Right atrium auricular region (tissue), 2 donors: ENCODE measurements around the gene STX11. TPM values are rescaled to one million over a fixed set of nuclear protein-coding genes. Genes with fewer than 3 reads are reported as not detected.

Source experiments
- DNase-seq: peaks from one replicate; pipeline ENCODE4 v3.0.0-alpha.2; 2019; ENCODE audit warnings: low spot score
- H3K27ac ChIP-seq, 2 donors: fragments of 200-600 bp; sonication (generic); 1 replicate in 1 of 2; 2 replicates in 1 of 2; pipeline ENCODE4 v1.5.1; 2016 to 2019
- H3K27me3 ChIP-seq, 2 donors: fragments of 200-600 bp; sonication (generic); one replicate each; pipeline versions ENCODE4 v1.5.1 to v1.6.0; 2017 to 2019
- H3K36me3 ChIP-seq: fragments of 200-600 bp; sonication (generic); one replicate; pipeline ENCODE4 v1.5.1; 2016
- H3K4me1 ChIP-seq, 2 donors: fragments of 200-600 bp; sonication (generic); one replicate each; pipeline versions ENCODE4 v1.5.1 to v1.6.0; 2017 to 2019
- H3K4me3 ChIP-seq, 2 donors: fragments of 200-600 bp; sonication (generic); 1 replicate in 1 of 2; 2 replicates in 1 of 2; pipeline ENCODE4 v1.5.1; 2017 to 2019; ENCODE audit warnings: mild to moderate bottlenecking in 1 of 2, moderate library complexity in 1 of 2
- H3K9me3 ChIP-seq, 2 donors: fragments of 200-600 bp; sonication (generic); one replicate each; pipeline ENCODE4 v1.5.1; 2019
- total RNA-seq, 2 donors: library from RNA; depleted of rRNA; stranded (reverse); fragments of >200 nt; gene quantifications; one replicate each; pipeline ENCODE4 v1.1.0, GENCODE V29; 2016
- TF ChIP-seq, protein P1 (sequence below), 2 donors: fragments of 200-600 bp; sonication (generic); IDR thresholded peaks; one replicate each; pipeline ENCODE4 v1.5.1; 2019; ENCODE audit warnings: antibody characterized with exemption in 2 of 2

The STX11 gene
- total RNA-seq, 2 donors from 2014 or later = 7.3 to 21.5 TPM

DNA sequence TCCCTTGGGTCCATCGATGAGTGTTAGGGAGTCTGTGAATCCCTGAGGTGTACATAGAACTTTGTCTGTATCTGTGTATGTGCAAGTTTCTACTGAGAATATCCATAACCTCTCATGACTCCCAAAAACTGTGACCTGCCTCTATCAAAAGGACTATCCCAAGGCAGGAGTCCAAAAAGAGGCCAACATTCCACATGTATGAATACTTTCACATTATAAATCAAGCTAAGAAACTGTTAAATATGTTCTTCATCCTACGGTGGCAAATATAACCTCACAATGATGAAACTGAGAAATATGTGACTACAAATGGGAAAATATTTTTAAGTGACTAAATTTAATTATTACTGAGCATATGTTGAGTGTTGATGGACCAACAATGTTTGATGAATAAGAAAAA lies 16.1 kb upstream of the STX11 start:
- DNase-seq = no peak
- Histone ChIP-seq H3K4me1 (no peaks in the 10 kb centered on the region), H3K36me3 (no peaks in the 10 kb centered on the region), H3K27me3 (no peaks in the 10 kb centered on the region), H3K9me3 (no peaks in the 10 kb centered on the region), H3K27ac (no peak overlapping the region), H3K4me3 (no peak overlapping the region)
- TF ChIP-seq, protein P1, sequence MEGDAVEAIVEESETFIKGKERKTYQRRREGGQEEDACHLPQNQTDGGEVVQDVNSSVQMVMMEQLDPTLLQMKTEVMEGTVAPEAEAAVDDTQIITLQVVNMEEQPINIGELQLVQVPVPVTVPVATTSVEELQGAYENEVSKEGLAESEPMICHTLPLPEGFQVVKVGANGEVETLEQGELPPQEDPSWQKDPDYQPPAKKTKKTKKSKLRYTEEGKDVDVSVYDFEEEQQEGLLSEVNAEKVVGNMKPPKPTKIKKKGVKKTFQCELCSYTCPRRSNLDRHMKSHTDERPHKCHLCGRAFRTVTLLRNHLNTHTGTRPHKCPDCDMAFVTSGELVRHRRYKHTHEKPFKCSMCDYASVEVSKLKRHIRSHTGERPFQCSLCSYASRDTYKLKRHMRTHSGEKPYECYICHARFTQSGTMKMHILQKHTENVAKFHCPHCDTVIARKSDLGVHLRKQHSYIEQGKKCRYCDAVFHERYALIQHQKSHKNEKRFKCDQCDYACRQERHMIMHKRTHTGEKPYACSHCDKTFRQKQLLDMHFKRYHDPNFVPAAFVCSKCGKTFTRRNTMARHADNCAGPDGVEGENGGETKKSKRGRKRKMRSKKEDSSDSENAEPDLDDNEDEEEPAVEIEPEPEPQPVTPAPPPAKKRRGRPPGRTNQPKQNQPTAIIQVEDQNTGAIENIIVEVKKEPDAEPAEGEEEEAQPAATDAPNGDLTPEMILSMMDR (IDR thresholded peaks at IDR 0.05) = no peak

DNA sequence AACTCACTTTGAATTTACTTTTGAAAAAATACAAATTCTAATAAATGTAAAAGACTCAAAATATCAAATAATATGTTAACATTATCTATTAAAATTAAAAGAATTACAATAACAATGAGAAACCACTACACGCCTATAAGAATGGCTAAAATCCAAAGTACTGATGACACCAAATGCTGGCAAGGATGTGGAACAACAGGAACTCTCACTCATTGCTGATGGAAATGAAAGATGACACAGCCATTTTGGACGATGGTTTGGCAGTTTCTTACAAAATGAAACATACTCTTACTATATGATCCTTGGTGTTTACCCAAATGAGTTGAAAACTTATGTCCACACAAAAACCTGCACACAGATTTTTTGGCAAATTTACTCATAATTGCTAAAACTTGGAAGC lies 15.6 kb upstream of the STX11 start:
- TF ChIP-seq, protein P1 (IDR thresholded peaks at IDR 0.05) = no peak
- H3K9me3 ChIP-seq = no peaks in the 10 kb centered on the region
- no peak overlapping the region for H3K4me3 ChIP-seq
- DNase-seq = no peak
- H3K27ac ChIP-seq = no peak overlapping the region
- H3K4me1 ChIP-seq = no peaks in the 10 kb centered on the region
- no peaks in the 10 kb centered on the region for H3K27me3 ChIP-seq
- no peaks in the 10 kb centered on the region for H3K36me3 ChIP-seq

DNA sequence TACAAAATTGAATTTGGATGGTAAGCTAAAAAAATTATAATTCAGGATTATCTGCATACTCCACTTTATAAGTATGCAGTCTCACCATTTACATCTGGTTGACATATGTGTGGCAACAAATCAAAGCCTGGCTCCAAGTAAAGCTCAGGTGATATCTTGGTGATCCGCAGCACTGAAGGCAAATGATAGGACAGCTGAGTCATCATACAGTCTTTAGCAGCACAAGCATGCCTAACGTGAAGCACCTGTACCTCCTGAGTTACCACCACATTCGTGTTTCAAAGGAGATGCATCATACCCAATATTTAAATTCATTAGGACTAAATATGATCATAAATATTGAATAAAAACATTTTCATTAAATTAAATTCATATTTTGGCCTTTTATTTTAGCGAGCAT lies 11.8 kb upstream of the STX11 start:
- no peak overlapping the region for H3K4me3 ChIP-seq
- DNase-seq = no peak
- TF ChIP-seq, protein P1 (IDR thresholded peaks at IDR 0.05) = no peak
- H3K27me3 ChIP-seq = no peaks in the 10 kb centered on the region
- H3K9me3 ChIP-seq = no peaks in the 10 kb centered on the region
- H3K36me3 ChIP-seq = no peaks in the 10 kb centered on the region
- H3K4me1 ChIP-seq = no peaks in the 10 kb centered on the region
- no peak overlapping the region for H3K27ac ChIP-seq

DNA sequence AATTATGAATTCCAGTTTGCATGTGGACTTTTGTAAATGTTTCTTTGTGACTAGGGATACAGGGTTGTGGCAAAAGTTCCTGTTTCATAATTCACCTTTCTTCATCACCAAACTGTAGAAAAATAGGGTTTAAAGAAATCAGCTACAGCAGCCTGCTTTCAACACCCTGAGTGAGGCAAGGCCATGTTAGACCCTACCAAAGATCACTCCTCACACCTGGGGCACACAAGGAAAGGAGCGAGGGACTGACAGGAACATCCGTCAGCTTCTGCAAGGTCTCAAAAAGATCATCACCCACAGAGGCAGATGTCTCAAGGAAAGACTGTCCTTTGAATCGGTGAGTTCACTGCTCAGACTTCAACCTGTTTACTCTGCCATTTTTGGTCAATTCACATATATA lies 10.5 kb upstream of the STX11 start:
- TF ChIP-seq, protein P1 (IDR thresholded peaks at IDR 0.05) = no peak
- no peaks in the 10 kb centered on the region for H3K27me3 ChIP-seq

DNA sequence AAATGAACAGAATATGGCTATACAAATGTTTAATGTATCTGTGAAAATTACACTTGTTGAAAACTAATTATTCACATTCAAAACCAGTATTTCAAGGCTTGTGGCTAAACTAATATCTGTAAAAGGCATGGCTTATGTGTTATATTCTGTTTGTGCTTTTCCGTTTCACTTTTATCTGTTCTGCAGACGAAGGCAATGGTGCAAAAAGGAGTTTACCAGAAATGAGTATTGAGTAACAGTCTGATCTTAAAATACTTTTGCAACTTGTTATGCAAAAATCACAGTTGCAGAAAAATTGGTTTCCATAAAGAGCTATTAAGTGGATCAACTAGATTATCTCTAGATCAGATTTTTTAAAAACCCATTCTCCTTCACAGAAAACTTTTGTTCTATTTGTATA lies 9.4 kb upstream of the STX11 start:
- H3K36me3 ChIP-seq = no peaks in the 10 kb centered on the region
- TF ChIP-seq, protein P1 (IDR thresholded peaks at IDR 0.05) = no peak

More for the DNA sequence above, 10.5 kb upstream of the STX11 start:
- Histone ChIP-seq H3K36me3 (no peaks in the 10 kb centered on the region), H3K4me3 (no peak overlapping the region), H3K9me3 (no peaks in the 10 kb centered on the region), H3K27ac (no peak overlapping the region), H3K4me1 (no peaks in the 10 kb centered on the region)
- DNase-seq = no peak

DNA sequence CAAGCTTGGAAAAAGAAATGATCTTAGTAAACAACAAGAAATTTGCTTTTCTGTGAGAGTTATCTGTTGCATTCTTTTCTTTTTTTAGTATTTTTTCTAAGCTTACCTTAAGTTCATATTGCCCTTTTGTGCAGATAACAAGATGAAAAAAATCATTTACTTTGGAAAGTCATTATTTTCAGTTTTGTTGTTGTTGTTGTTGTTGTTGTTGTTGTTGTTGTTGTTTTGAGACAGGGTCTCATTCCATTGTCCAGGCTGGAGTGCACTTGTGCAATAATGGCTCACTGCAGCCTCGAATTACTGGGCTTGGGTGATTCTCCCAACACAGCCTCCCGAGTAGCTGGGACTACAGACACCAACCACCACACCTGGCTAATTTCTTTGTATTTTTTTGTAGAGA lies 8.8 kb upstream of the STX11 start:
- no peaks in the 10 kb centered on the region for H3K9me3 ChIP-seq
- H3K4me1 ChIP-seq = no peaks in the 10 kb centered on the region
- no peak overlapping the region for H3K27ac ChIP-seq
- DNase-seq = no peak
- no peaks in the 10 kb centered on the region for H3K36me3 ChIP-seq
- H3K4me3 ChIP-seq = no peak overlapping the region
- TF ChIP-seq, protein P1 (IDR thresholded peaks at IDR 0.05) = no peak
- H3K27me3 ChIP-seq = no peaks in the 10 kb centered on the region

More for the DNA sequence above, 9.4 kb upstream of the STX11 start:
- no peak for DNase-seq
- H3K9me3 ChIP-seq = no peaks in the 10 kb centered on the region
- no peak overlapping the region for H3K27ac ChIP-seq
- H3K4me3 ChIP-seq = no peak overlapping the region
- no peaks in the 10 kb centered on the region for H3K27me3 ChIP-seq
- H3K4me1 ChIP-seq = no peaks in the 10 kb centered on the region
